HG03108 (cell line): ENCODE measurements around the gene PRLR.
A peak's percentile ranks its signal among the peaks of the same experiment; 100 is the strongest.

Experiments used
- ATAC-seq: cut with Tn5 transposase; IDR thresholded peaks from one replicate; pipeline ENCODE4 v1.9.1; 2021; ENCODE audit warnings: moderate library complexity; ENCODE audit not compliant: unreplicated experiment

PRLR gene

GRCh38 chr5:35091704-35092103 lies 138.6 kb downstream of the PRLR start:
- ATAC-seq: no peak

DNA sequence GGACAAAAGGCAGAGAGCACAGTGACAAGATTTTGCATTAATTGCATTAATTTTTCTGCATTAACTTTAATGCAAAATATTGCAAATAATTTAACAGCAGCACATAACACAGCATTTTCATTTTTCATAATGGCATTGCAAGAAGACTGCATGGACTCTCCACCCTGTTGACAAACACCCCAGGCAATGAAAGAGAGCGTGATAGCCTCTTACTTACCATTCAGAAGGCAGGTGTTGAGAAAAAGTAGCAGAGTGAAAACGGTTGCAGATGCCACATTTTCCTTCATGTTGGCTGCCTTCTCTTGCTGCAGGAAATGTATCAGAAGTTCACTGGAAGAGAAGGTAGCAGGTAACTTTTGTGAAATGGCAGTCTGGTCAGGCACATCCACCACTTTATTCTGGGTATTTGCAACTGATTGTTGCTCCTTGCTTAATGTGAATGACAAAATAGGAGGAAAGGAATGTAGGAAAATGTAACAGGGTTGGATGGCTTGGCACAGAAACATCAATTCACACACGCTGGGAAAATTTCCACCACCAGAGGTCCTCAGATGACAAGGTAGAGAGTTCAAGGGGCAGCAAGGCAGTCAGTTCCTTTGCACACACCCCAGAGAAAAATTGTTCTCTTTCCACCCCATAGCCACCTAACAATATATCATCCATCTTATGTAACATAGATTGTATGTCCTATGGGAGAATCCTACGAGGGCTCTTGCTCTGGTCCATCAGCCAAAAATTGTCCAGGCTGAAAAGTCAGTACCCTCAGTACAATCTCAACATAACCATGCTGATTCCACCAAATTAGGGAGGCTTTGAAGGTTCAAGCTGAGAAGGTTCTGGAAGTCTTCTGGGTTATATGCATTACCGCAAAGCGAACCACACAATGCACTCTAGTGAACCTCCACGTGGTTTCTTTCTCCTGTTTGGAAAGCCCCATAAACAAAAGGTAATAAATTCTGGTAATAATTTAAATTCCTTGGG lies 140.7 kb downstream of the PRLR start:
- no peak for ATAC-seq

DNA sequence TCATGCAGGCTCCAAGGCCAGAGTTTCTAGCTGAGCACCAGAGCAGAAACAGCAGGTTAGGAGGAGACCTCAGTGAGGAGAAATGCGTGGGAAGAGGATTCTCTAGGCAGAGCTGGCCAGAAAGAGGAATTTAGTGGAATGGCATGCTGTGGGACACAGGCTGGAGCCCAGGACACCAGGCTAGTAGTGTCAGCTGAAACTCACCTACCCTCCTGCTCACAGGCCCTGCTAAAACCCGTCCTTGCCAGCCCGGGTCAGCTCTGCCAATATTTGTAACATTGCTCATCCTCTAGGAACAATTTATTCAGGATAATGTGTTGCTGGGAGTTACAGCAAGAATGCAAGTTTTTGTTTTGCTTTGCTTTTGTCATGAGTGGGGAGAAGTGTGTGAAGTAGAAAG lies 142.3 kb downstream of the PRLR start:
- no peak for ATAC-seq

DNA sequence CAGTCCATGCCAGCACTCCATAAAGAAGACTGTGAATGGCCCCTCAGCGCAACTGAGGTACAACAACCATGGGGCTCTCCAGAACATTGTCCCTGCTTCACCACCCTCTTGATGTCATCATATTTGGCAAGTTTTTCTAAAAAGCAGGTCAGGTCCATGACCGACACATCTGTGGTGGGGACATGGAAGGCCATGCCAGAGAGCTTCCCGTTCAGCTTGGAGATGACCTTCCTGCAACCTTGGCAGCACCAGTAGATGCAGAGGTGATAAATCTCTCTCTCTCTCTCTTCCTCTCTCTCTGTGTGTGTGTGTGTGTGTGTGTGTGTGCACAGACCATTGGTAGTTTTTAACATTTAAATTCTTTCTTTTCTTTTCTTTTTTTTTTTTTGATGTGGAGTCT lies 147.1 kb downstream of the PRLR start:
- no peak for ATAC-seq

- no peak for ATAC-seq
Measured at GRCh38 chr5:35082530-35082929, 147.8 kb downstream of the PRLR start.

- ATAC-seq: no peak
Measured at GRCh38 chr5:35081134-35081533, 149.2 kb downstream of the PRLR start.

- no peak for ATAC-seq
Measured at GRCh38 chr5:35073160-35073559, 157.1 kb downstream of the PRLR start.

DNA sequence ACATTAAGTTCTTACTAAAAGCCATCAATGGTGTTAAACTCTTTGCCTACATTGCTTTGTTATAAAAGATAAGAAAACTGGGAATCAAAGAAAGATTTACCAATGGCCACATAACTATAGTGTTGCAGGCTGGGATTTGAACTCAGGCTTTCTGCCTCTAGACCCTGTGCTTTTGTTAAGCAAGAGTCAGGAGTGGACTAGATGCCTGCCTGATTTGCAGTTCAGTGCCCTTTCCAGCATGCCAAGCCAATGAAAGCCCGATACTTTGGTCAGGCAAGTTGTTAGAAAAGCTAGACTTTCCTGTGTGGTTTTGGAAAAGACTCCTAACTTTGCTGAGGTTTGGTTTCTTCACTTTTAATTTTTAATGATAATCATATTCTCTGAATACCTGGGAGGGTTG lies 161.1 kb downstream of the PRLR start:
- no peak for ATAC-seq

DNA sequence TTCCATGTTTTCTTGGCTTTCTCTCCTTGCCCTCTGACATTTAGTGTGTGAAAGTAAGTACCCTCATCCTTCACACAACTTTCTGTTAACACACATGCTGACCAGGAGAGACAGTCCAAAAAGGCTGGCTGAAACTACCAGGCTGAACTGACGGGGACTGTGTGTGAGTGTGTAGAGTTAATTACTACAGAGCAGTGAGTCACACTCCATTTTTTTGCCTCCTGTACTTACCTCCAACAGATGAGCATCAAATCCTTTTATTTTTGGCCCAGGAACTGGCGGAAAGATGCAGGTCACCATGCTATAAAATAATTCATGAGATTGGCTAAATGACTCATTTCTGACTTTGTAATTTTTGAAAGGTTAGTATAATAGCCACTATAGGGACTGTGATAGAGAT lies 162.3 kb downstream of the PRLR start:
- no peak for ATAC-seq

- peak; percentile 80 for ATAC-seq
Measured at GRCh38 chr5:35066260-35066795, 164.0 kb downstream of the PRLR start.

GRCh38 chr5:35063414-35063813 lies 166.9 kb downstream of the PRLR start:
- ATAC-seq: no peak

GRCh38 chr5:35061211-35061770 lies 169.0 kb downstream of the PRLR start:
- ATAC-seq: no peak

- ATAC-seq: no peak
Measured at GRCh38 chr5:35060236-35060635, 170.1 kb downstream of the PRLR start.

- ATAC-seq: no peak
Measured at GRCh38 chr5:35059251-35059650, 171.0 kb downstream of the PRLR start.

GRCh38 chr5:35058374-35058788 lies 171.9 kb downstream of the PRLR start:
- peak; percentile 88 for ATAC-seq

DNA sequence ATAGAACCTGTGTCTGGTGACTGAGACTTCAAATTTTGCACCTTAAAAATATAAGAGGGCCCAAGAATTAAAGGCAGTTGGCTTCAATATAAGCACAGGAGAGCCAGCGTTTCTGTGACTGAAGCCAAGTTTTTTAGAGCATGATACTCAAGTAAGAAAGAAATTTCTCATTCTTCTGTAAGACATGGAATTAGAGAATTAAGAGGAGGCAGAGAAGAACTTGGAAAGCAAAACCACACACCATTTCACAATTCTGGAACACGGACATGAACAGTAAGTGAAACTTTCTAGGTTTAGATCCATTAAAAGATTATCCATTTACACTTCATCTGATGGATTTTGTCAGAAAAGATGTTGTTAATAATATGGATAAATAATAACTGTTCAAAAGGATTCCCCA lies 173.6 kb downstream of the PRLR start:
- no peak for ATAC-seq

DNA sequence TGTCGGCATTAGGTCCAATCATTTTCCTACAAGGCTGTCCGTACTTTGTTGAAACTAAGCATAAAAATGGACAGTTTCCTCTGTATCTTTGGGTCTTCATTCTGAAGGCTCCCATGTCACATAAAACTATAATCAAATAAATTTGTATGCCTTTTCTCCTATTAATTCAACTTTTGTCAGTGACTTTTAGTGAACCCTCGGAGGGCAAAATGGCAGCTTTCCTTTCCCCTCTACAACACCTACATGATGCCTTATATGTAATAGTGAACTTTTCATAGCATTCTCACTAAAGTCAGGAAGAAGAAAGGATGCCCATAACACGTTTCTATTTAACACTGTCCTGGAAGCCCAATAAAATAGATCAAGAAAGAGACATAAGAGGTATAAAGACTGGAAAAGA lies 177.4 kb downstream of the PRLR start:
- ATAC-seq: no peak

DNA sequence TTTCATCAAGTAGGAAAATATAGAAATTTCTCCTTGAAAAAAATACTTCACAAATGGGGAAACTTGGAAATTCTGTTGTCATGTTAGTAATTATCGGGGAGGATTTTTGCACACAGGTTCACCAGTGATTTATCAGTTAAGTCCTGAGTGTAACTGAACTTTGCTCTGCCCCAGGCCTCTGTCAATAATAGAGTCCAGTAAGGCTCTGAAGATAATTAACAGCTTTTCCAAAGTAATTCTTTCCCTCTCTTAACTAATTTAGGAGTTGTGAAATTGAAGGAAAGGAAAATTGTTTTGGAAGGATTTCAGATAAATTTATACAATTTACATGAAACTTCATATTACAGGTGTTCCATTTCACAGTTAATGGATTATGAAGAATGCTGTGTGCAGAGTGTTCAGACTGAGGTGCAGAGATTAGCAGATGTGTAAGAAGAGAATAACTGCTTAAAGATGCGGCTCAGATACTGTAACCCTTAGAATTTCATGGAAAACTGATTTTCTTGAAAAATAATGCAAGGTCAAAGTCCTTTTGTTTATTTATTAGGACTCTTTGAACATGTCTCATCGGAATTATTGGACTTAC lies 179.7 kb downstream of the PRLR start:
- ATAC-seq: no peak

DNA sequence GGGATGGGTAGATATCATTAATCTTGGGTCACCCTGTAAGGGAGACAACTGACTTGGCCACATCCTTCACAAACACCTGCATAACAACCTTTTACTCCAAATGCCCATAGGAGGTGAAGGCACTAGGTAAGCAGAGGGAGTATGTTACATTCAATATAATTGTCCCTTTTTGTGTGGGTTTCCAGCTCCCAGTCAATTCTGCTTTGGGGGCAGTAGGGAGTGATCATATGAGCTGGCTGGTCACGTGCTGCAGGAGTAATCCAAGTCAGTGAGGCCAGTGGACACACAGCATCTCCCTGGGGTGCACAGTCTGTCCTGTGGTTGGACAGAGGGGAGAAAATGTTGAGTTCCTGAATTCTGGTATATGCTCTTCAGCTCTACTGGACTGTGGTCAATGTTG lies 181.4 kb downstream of the PRLR start:
- no peak for ATAC-seq

DNA sequence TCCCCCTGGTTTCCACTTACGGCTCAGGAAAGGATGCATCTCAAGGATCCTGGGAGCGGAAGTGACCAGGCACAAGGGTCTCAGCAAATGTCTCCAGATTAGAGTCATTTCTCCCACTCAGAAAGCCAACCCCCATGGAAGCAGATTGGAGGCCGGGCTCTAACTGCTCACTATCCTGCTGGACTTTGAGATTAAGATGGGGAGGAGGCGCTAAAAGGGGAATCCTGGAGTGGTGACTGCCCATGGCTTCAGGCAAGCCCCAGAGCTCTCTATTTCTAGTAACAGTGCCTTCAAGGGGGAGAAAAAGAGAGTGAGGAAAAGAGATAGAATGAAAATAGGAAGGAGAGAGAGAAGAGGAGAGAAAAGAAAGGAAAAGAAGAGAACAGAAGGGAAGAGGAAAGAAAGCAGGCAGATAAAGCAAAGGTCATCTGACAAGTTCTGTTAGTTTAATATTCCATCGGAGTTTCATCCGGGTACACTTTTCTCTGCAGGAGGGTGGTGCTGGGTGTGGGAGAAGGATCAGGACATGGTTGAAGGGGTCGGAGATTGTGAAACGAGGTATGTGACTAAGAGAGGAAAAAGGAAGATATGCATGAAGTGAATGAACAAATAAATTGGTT lies 182.4 kb downstream of the PRLR start, which contains the start of gene AGXT2:
TSS of gene AGXT2 (minus strand) at position 165 of the 620 bp plus-strand sequence. CDS start at position 108, 57 bp downstream.
- ATAC-seq: no peak

DNA sequence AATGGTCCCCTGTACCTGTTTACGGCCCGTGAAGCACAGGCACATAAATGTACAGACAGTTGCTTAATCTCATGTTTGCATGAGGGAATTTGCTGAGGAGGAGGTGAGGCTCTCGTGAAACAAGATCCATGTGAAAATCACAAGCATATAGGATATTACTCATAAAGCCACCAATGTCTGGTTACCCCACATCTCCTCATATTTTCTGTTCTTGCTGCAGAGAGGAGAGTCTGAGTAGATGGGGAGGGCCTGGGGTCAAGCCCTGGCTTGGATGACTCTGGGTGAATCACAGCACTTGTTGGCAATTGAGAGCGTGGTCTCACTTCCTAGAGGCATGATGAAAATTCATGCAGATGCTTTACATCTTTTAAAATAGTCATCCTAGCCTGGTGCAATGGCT lies 183.5 kb downstream of the PRLR start:
- no peak for ATAC-seq
